ENCODE measurements around the gene SERPINF2.

- TF ChIP-seq, protein P1, sequence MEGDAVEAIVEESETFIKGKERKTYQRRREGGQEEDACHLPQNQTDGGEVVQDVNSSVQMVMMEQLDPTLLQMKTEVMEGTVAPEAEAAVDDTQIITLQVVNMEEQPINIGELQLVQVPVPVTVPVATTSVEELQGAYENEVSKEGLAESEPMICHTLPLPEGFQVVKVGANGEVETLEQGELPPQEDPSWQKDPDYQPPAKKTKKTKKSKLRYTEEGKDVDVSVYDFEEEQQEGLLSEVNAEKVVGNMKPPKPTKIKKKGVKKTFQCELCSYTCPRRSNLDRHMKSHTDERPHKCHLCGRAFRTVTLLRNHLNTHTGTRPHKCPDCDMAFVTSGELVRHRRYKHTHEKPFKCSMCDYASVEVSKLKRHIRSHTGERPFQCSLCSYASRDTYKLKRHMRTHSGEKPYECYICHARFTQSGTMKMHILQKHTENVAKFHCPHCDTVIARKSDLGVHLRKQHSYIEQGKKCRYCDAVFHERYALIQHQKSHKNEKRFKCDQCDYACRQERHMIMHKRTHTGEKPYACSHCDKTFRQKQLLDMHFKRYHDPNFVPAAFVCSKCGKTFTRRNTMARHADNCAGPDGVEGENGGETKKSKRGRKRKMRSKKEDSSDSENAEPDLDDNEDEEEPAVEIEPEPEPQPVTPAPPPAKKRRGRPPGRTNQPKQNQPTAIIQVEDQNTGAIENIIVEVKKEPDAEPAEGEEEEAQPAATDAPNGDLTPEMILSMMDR (IDR thresholded peaks at IDR 0.05; ENCODE audit: insufficient read depth, low read length, poor library complexity, severe bottlenecking) = peak; percentile 91
- TF ChIP-seq EZH2phosphoT487 (conservative IDR thresholded peaks at IDR 0.05; ENCODE audit: low read length) = no peak
Observed at GRCh38 chr17:1720856-1721386, 21.8 kb upstream of the SERPINF2 start.

Data from SU-DHL-6 (cell line).